ENCODE data around the gene TSSC4.

The TSSC4 gene

DNA sequence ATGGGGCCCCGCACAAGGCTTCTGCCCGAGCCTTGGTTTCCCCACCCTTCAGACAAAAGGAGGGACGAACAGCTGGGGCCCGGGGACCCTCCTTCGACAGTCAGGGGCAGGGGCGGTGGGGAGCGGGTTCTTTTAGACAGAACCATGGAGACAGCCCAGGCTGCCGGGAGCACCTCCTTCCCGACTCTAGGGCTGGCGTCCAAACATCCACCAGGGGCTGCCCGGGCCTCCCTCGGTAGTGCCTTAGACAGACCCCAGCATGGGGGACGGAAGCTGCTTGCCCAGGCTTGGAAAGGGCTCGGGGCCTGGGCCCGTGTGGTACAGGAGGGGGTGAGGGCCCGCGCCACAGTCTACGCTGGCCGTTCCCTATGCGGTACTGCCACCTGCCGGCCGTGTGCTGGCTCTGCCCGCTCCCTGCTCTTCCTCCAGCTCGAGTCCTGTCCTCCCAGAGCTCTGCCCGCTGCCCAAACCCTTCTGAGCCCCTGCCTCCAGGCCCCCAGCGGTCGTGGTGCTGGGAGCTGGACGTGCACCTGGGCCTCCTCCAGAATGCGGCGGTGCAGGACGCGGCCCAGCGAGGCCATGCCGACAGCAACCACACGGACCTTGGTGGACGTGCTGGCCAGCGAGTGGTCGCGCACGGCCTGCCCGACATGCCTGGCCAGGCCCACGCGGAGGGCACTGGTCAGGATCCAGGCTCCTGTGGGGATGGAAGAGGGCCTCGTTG, 20.1 kb downstream of the TSSC4 start:
- no peak for DNase-seq

GRCh38 chr11:2421226-2421994, 20.9 kb downstream of the TSSC4 start:
- no peak for DNase-seq

- no peak for DNase-seq
These were observed 21.4 kb downstream of the TSSC4 start for GRCh38 chr11:2421996-2422395.

DNA sequence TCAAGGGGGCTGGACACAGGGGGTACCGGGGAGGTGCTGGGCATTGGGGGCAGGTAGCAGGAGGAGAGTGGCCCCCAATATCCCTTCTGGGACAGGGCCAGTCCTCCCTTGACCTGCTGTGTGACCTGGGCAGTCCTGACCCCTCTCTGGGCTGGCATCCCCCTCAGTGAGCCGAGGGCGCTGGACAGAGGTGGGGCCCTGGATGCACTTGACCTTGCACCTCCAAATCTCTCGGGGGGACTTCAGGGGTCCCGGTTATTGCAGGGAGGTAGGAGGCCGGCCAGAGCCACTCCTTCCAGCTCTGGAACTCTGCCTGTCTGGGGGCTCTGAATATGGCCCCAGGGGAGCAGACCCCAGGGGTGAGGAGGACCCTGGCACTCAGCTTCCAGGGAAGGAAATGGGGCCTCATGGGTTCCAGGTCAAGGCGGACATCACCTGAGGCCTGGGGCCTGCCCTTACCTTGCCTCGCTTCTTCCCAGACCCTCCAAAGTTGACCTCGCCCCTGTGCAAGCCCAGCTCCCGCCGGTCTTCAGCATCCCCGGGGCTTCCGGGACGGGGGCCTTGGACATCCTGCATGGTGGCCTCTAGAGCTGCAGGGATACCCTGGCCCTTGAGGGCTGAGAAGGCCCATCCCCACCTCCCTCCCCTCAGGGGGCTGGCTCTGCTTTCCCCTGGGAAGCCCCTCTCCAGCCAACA, 22.1 kb downstream of the TSSC4 start:
- no peak for DNase-seq

GRCh38 chr11:2423157-2424025, 22.8 kb downstream of the TSSC4 start:
- DNase-seq: no peak

- DNase-seq: no peak
These were observed 24.4 kb downstream of the TSSC4 start for GRCh38 chr11:2424811-2425495.

DNA sequence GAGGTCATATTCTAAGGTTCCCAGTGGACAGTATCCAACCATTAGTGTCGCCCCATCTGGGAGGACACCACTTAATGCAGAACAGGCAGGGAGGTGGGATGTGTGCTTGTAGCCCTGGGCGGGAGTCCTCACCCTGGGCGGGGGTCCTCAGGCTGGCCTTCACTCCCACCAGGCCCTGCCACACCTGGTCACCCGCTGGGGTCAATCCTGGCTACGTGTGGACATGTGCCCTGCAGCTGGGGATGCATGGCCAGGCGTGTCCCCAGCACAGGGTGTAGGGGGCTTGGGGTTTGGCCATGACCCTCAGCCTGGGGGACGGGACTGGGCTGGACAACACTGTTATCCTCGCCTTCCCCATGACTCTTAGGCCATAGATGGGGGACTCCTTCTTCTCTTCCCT, 25.0 kb downstream of the TSSC4 start:
- no peak for DNase-seq

DNA sequence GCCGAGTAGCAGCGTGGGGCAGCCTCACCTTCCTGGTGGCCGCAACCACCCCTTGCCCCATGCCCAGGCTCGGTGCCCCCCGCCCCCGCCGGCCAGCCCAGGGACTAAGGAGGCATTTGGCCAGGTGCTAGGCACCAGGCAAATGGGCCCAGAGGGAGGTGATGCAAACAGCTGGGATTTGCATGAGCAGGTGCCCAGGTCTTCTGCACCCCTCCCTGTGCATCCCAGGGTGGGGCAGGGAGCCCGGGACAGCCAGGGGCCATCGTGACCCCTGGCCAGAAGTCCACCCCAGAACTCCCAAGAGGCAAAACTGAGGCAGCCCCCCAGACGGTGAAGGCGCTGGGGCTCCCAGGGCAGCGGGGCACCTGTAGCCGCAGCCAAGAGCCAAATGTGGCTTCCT, 25.7 kb downstream of the TSSC4 start:
- DNase-seq: no peak

DNA sequence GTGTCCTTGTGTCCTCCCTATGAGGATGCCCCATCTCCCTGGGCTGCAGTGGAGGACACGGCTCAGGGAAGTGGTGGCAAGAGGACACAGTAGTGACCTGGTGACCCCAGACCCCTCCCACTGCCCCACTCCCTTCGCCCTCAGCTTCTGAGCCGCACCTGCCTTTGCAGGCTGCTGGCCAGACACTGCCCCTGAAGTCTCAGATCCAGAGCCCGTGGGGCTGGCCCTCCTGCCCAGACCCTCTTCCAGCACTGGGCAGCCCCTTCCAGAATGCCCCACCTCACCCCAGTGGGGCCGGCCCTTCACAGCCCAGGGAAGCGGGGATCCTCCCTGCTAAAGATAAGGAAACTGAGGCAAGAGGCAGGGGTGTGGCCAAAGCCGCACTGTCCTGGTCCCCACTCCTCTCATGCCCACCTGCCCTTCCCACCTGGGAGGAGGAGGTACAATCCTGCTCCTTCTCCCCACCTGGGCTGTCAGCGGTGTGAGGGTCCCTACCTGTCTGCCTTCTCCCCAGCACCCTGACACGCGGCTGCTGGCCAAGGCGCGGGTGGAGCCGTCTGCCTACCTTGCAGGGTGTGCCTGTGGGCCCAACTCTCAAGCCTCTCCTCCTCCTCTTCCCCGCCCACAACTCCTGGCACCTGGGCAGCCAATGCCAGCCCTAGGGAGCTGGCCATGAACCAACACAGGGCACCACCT, 26.4 kb downstream of the TSSC4 start:
- DNase-seq: no peak

- no peak for DNase-seq
These were observed 27.3 kb downstream of the TSSC4 start for GRCh38 chr11:2427721-2428321.

DNA sequence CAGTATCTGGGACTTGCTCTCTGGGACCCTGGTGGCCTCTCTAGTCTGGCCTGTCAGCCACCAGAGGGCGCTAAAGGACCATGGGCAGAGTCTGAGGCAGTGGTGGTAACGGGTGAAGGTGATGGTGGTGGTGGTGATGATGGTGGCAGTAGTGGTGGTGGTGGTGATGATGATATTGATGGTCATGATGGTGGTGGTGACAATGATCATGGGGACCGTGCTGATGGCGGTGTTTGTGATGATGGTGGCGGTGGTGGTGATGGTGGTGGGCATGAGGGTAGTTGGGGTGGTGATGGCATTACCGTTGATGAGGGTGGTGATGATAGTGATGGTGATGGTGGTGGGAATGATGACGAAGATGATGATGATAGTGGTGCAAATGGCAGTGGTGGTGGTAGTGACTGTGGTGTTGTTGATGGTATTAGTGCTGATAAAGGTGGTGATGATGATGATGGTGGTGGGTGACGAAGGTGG, 27.8 kb downstream of the TSSC4 start:
- no peak for DNase-seq

- DNase-seq: no peak
These were observed 30.8 kb downstream of the TSSC4 start for GRCh38 chr11:2431395-2431794.

GRCh38 chr11:2432171-2432621, 31.6 kb downstream of the TSSC4 start:
- no peak for DNase-seq

DNA sequence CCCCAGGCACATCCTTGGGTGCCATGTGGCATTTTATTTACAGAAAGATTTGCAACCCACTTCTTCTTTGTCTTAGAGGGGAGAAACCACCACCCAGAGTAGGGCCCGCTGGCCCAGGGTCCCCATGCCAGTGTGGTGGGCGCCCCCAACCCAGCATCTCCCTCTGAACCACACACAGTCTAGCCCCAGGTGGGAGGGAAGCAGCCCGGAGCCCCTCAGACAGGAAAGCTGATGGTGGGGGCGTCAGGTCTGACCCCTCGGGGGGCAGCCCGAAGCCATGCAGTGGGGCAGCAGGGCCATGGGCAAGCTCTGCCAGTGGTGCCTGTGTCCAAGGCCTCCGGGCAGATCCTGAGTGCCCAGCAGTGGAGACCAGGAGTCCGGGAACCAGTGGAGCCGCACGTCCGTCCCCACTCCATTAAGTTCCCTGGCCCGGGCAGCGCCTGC, 32.1 kb downstream of the TSSC4 start:
- no peak for DNase-seq

DNA sequence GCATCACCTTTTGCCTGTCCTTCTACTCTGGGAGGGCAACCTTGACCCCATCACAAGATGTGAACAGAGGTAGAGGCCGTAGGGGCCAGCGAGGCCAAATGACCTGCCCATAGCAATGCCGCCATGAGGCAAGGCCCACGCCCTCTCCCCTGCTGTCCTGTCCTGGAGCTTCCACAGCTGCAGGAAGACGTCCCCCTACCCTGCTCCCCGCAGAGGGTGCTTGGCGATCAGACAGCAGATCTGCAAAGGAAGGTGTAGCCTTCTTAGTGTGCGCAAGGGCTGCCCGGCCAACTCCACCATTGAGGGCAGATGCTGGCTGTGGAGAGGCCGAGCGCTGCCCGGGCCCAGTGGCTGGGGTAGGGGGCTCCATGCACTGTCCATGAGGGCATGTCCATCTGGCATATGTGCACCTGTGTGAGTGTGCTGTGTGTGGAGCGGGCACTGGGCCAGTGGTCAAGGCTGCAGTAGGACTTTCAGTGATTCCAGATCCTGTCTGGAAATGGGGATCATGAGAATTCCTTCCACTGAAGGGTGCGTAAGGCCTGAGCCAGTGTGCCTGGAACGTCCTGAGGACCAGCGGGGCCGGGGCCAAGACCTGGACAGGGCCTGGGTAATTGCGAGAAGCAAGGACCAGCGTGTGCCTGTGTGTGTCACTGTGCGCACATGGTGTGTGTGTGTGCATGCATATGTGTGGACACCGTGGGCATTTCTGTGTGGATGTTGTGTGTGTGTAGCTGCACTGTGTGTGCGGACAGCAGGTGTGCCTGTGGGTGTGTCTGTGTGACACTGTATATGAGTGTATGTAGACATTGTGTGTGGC, 32.8 kb downstream of the TSSC4 start:
- no peak for DNase-seq

DNA sequence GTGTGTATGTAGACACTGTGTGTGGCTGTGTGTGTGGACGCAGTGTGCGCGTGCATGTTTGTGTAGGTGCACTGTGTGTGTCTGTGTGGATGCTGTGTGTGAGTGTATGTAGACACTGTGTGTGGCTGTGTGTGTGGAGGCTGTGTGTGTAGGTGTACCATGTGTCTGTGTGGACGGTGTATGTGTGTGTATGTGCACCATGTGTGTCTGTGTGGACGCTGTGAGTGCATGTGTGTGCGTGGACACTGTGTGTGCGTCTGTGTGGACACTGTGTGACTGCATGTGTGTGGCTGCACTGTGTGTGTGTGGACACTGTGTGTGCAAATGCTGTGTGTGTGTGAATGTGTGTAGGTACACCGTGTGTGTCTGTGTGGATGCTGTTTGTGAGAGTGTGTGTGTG, 33.5 kb downstream of the TSSC4 start:
- DNase-seq: no peak

DNA sequence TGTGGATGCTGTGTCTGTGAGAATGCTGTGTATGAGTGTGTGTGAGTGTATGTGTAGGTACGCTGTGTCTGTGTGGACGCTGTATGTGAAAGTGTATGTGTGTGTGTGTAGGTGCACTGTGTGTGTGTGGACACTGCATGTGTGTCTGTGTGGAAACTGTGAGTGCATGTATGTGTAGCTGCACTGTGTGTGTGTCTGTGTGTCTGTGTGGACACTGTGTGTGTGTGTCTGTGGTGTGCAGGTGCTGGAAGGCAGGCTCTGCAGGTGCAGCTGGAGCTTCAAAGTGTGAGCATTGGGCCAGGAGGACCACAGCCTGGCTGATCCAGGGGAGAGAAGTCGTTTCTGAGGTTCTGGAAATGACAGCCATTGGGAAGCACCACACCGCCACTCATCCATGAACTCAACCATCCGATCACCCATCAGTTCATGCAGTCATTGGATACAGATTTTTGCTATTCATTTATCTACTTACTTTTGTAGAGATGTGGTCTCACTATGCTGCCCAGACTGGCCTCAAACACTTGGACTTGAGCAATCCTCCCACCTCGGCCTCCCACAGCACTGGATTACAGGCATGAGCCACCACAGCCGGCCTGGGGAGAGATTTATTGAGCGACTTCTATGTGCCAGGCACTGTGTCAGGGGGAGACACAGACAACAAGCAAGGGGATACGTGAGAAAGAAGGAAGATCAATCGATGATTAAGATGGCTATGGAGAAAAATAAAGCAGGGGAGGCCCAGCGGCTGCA, 34.1 kb downstream of the TSSC4 start:
- no peak for DNase-seq

- no peak for DNase-seq
These were observed 34.9 kb downstream of the TSSC4 start for GRCh38 chr11:2435288-2436012.
